Pons (tissue), 1 donor: ENCODE data around the gene FRMPD4.
"Not testable (repeated sequence)": the region's sequence is repeated elsewhere in the genome, so short reads cannot be mapped to it uniquely, and the experiment has no call there.

Source experiments
- DNase-seq: peaks from one replicate; pipeline ENCODE4 v3.0.0-alpha.2; 2016; ENCODE audit warnings: low spot score

FRMPD4 gene

DNA sequence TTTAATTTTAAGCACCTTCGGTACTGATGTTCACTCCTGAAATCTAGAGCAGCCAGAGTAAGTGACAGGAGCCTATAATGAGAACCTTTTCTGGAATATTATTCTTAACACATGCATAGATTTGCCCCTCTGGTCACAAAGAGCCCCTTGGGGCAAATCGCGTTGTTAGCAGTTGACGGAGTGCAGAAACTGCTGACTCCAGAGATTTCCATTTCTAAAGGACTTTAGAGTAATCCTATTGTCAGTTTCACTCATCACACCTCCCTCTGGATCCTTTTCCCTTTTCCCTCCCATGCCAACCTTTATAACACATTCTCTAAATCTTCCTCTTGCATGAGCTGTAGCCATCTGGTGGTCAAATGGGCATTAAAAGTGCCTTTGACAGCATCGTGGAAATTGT, 388.0 kb downstream of the FRMPD4 start:
- DNase-seq = no peak

GRCh38 chrX:12538096-12538495, 399.8 kb downstream of the FRMPD4 start:
- not testable (repeated sequence) for DNase-seq

DNA sequence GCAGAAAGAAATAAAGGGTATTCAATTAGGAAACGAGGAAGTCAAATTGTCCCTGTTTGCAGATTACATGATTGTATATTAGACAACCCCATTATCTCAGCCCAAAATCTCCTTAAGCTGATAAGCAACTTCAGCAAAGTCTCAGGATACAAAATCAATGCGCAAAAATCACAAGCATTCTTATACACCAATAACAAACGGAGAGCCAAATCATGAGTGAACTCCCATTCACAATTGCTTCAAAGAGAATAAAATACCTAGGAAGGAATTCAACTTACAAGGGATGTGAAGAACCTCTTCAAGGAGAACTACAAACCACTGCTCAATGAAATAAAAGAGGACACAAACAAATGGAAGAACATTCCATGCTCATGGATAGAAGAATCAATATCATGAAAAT, 404.0 kb downstream of the FRMPD4 start:
- DNase-seq = not testable (repeated sequence)

- no peak for DNase-seq
Measured at GRCh38 chrX:12548341-12548740, 410.1 kb downstream of the FRMPD4 start.

GRCh38 chrX:12548746-12549145, 410.5 kb downstream of the FRMPD4 start:
- no peak for DNase-seq

GRCh38 chrX:12554206-12554605, 415.9 kb downstream of the FRMPD4 start:
- no peak for DNase-seq

DNA sequence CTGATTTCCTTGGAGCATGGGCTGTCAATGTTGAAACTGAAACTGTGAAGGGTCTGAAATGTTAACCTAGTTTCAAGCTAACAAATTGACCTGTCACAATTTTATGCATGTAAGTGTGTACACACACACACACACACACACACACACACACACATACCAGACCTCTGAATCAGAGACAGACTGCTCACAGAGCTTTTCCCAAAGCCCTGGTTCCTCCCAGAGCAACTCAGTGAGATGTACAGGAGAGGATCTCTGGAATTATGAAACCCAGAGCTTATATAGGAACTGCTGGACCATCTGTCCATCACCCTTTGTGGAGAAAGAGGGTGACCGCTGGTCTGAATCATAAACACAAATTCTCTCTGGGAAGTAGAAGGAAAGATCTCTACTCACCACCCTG, 424.8 kb downstream of the FRMPD4 start:
- DNase-seq = no peak

- DNase-seq = no peak
Measured at GRCh38 chrX:12564221-12564620, 425.9 kb downstream of the FRMPD4 start.

DNA sequence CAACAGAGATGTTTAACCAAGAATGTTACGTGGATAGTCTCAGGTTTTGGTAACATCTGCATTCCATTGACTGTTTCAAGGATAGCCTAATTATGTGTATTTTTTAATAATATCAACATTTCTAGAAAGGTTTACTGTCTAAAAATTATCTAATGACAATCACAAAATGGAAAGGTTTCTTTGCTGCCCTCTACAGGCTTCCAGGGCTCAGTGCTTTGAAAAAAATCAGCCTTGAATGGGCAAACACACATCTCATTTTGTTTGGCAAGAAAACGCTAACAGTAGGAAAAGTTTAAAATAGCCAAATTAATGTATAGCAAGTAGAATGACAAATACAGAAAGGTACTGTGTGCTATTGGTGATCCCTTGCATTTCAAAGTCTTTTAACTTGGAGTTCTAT, 429.6 kb downstream of the FRMPD4 start:
- DNase-seq = peak; percentile 1

GRCh38 chrX:12570859-12571501, 432.7 kb downstream of the FRMPD4 start:
- DNase-seq = no peak

- no peak for DNase-seq
Measured at GRCh38 chrX:12579311-12579710, 441.0 kb downstream of the FRMPD4 start.

GRCh38 chrX:12580548-12580947, 442.3 kb downstream of the FRMPD4 start:
- DNase-seq = no peak

- DNase-seq = no peak
Measured at GRCh38 chrX:12581546-12581945, 443.3 kb downstream of the FRMPD4 start.

- no peak for DNase-seq
Measured at GRCh38 chrX:12582649-12583048, 444.4 kb downstream of the FRMPD4 start.

GRCh38 chrX:12583543-12583942, 445.3 kb downstream of the FRMPD4 start:
- no peak for DNase-seq

- DNase-seq = no peak
Measured at GRCh38 chrX:12595720-12596119, 457.4 kb downstream of the FRMPD4 start.

DNA sequence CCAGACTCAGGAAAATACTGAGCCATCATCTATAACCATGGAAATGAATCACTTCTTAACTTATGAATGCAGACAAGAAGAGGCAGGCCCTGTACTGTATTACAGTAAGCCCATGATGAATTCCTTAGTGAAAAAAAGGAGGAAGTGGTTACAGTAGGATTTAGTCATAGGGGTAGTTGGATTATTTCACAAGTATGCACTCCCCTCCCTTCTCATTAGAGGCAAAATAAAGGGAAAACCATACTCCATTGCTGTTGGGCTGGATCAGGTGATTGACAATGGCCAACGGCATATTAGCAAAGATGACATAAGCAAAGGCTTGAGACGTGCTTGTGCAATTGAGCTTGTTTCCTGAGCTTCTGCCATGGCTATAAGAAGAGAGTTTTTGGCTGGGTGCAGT, 471.8 kb downstream of the FRMPD4 start:
- no peak for DNase-seq

- no peak for DNase-seq
Measured at GRCh38 chrX:12611471-12611870, 473.2 kb downstream of the FRMPD4 start.

DNA sequence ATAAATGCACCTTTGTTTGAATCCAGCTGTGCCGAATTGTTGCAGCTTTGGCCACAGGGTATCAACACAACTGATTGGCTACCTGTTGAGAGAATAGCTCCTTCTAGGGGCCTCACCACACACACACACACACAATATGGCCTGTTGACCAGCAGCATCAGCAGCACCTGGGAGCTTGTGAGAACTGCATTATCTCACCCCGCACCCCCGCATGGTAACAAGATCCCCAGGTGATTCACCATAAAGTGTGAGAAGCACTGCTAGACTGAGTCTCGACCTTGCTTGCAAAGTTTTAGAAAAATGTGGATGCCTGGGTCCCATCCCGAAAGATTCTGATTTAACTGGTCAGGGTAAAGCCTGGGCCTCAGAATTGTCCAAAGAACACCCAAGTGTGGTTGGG, 476.0 kb downstream of the FRMPD4 start:
- DNase-seq = no peak

DNA sequence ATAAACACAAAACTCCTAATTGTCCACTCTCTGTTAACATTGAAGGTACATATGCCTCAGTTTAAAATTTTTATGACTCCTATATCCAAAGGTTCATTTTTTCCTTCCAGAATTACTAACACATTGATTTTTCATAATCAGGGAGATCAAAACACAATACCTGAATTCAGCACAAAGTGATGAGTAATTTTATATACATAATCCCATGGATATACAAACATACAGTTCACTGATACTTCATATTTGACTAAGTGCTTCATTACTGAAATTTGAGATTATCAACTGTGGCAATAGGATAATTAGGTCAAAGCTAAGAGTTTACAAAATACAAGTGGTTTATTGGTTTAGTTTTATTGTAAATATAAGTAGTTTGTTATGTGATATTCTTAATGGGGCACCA, 476.8 kb downstream of the FRMPD4 start:
- DNase-seq = no peak

GRCh38 chrX:12617241-12617640, 479.0 kb downstream of the FRMPD4 start:
- DNase-seq = no peak

DNA sequence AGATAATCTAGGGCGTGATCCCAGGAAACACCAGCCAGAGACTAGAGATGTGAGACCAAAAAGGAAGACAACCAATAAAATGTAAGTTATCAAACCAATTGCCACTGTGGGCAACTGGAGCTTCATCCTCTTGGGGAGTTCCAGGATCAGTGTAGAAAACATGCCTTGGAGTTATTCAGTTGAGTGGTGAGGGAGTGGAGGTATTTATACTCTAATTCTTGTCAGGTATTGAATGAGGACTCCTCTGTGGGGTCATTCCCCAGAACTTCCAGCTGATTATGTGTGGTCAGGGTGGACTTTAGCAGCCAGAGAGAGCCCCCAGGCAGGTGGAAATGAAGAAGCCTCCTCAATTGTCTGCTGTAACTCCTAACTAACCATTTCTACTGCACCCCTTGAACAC, 509.0 kb downstream of the FRMPD4 start:
- no peak for DNase-seq

GRCh38 chrX:12648995-12649394, 510.7 kb downstream of the FRMPD4 start:
- DNase-seq = no peak

DNA sequence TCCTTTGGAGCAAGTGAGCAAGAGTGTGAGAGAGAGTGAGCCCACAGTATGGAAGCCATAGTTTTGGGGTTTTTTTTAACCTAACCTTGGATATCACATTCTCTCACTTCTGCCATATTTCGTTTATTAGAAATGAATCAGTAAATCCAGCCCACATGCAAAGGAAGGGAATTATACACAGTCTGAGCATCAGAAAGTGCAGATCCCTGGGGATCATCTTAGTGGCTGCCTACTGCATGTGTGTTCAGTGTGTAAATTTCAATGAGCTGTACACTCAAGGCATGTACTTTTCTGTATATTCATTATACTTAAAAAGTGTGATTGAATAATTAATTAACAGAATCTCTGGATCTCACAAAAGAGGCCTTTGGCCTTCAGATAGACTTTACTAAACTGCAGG, 519.2 kb downstream of the FRMPD4 start:
- no peak for DNase-seq

DNA sequence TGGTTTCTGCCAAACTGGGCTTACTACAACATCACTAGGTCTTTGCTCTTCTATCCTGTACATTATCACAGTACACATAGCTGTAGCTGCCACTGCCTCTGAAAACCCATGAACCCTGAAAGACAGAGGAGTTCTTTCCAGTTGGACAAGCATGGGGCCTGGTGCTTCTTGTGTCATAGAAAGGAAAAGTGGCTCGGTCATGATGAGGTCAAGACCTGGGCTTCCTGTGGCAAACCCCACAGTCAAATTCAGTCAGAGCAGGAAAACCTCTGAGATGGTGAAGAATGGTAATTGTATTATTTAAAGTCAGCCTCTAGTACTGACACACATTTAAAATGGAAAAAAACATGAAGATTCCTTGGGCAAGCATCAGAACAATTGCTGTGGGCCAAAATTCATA, 519.6 kb downstream of the FRMPD4 start:
- no peak for DNase-seq
